CD4-positive, alpha-beta T cell (primary cell): ENCODE results near the gene CFAP73. TPM values are rescaled to one million over a fixed set of nuclear protein-coding genes. Genes with fewer than 3 reads are reported as not detected.
A peak's percentile ranks its signal among the peaks of the same experiment; 100 is the strongest.

Experiments
- ATAC-seq: fragments of 200-7000 bp; cut with Tn5 transposase; one replicate; pipeline ENCODE4 v1.10.0; 2022; ENCODE audit warnings: mild to moderate bottlenecking; ENCODE audit not compliant: poor library complexity
- CTCF ChIA-PET: fragments of 350-600 bp; sonication (Branson Sonifier 250); formaldehyde crosslinking; loops from one replicate; lab custom pipeline; 2021; ENCODE audit warnings: antibody characterized with exemption, inconsistent platforms; lab: Charles Lee
- POLR2A ChIA-PET: fragments of 350-600 bp; sonication (Branson Sonifier 250); formaldehyde crosslinking; loops from one replicate; lab custom pipeline; 2021; ENCODE audit warnings: antibody characterized with exemption, inconsistent platforms; lab: Charles Lee
- DNase-seq, 14 experiments: peaks; one replicate each; pipeline ENCODE4 v3.0.0-alpha.2; 2013 to 2020; ENCODE audit warnings: mixed read lengths in 2 of 14
- H3K27ac ChIP-seq, 2 donors: one replicate each; pipeline versions ENCODE4 v1.5.1 to v1.7.0; 2013; ENCODE audit warnings: low read length in 2 of 2, low read depth in 1 of 2, mild to moderate bottlenecking in 1 of 2
- H3K27me3 ChIP-seq, 2 experiments: 1 replicate in 1 of 2; 2 replicates in 1 of 2; pipeline versions ENCODE4 v1.6.1 to v1.7.0; 2013; ENCODE audit warnings: low read length in 2 of 2, control low read depth in 1 of 2, mild to moderate bottlenecking in 1 of 2, moderate library complexity in 1 of 2; ENCODE audit not compliant: insufficient read depth in 2 of 2, control insufficient read depth in 1 of 2
- H3K36me3 ChIP-seq: one replicate; pipeline ENCODE4 v1.6.1; 2013; ENCODE audit warnings: low read length, control low read depth; ENCODE audit not compliant: insufficient read depth
- H3K4me1 ChIP-seq: one replicate; pipeline ENCODE4 v1.6.1; 2013; ENCODE audit warnings: low read length, control low read depth; ENCODE audit not compliant: insufficient read depth
- H3K4me3 ChIP-seq: one replicate; pipeline ENCODE4 v1.5.1; 2013; ENCODE audit warnings: mild to moderate bottlenecking, low read length, moderate library complexity
- H3K9me3 ChIP-seq, 2 experiments: 1 replicate in 1 of 2; 2 replicates in 1 of 2; pipeline versions ENCODE4 v1.6.1 to v1.7.0; 2013; ENCODE audit warnings: low read length in 2 of 2, mild to moderate bottlenecking in 2 of 2, control low read depth in 1 of 2, moderate library complexity in 1 of 2; ENCODE audit not compliant: control insufficient read depth in 1 of 2, insufficient read depth in 1 of 2
- H3K27ac Mint-ChIP-seq: one replicate; pipeline ENCODE4 v1.8.0; 2020; ENCODE audit warnings: mixed read lengths
- H3K27me3 Mint-ChIP-seq: one replicate; pipeline ENCODE4 v1.8.0; 2021; ENCODE audit warnings: mixed read lengths
- H3K36me3 Mint-ChIP-seq: one replicate; pipeline ENCODE4 v1.8.0; 2021; ENCODE audit warnings: low read depth, mixed read lengths
- H3K4me1 Mint-ChIP-seq: one replicate; pipeline ENCODE4 v1.8.0; 2021; ENCODE audit warnings: low read depth, mixed read lengths
- H3K4me3 Mint-ChIP-seq: one replicate; pipeline ENCODE4 v1.8.0; 2020; ENCODE audit warnings: mild to moderate bottlenecking, mixed read lengths
- H3K9me3 Mint-ChIP-seq: one replicate; pipeline ENCODE4 v1.8.0; 2020; ENCODE audit warnings: mixed read lengths
- intact Hi-C, 2 experiments: fragments of 100-400 bp; cut with DNase I in 1 of 2; cut with micrococcal nuclease in 1 of 2; formaldehyde crosslinking; loops; one replicate each; pipeline versions ENCODE4 v1.15.1 to v1.9.0; 2023 to 2025; cut with DNase I, micrococcal nuclease
- total RNA-seq, 174 experiments: library from RNA in 2 of 174; stranded (reverse) in 2 of 174; gene quantifications; one replicate each; pipeline ENCODE4 v1.2.3 and lab custom pipeline; 2021 to 2026
- TF ChIP-seq, protein P1 (sequence below): fragments of 200-600 bp; IDR thresholded peaks from one replicate; pipeline ENCODE4 v1.8.0; 2022; ENCODE audit warnings: antibody characterized with exemption, mild to moderate bottlenecking

The CFAP73 gene
- total RNA-seq, 2 experiments from 2014 or later = 0.92 to 1.2 TPM

- Histone ChIP-seq H3K27ac (no peak overlapping the region), H3K36me3 (no peaks in the 10 kb centered on the region), H3K4me1 (peaks cover 26% of the 10 kb centered on the region), H3K9me3 (no peaks in the 10 kb centered on the region), H3K27me3 (no peaks in the 10 kb centered on the region), H3K4me3 (no peak overlapping the region)
- peak overlapping the region; percentile 65 for H3K27ac Mint-ChIP-seq
- H3K36me3 Mint-ChIP-seq = no peaks in the 10 kb centered on the region
- H3K9me3 Mint-ChIP-seq = no peaks in the 10 kb centered on the region
- CTCF ChIA-PET = interaction anchor here (1.0 kb wide), 1 partner anchor 33 kb away, joined by 3 read pairs; the partner anchor contains the start of gene RASAL1
- no peaks in the 10 kb centered on the region for H3K27me3 Mint-ChIP-seq
- DNase-seq = no peak
- POLR2A ChIA-PET = interaction anchor here (1.0 kb wide), 1 partner anchor 71 kb away, joined by 4 read pairs; no protein-coding TSS in a partner anchor
- no peak for ATAC-seq
- H3K4me3 Mint-ChIP-seq = no peak overlapping the region
- TF ChIP-seq, protein P1, sequence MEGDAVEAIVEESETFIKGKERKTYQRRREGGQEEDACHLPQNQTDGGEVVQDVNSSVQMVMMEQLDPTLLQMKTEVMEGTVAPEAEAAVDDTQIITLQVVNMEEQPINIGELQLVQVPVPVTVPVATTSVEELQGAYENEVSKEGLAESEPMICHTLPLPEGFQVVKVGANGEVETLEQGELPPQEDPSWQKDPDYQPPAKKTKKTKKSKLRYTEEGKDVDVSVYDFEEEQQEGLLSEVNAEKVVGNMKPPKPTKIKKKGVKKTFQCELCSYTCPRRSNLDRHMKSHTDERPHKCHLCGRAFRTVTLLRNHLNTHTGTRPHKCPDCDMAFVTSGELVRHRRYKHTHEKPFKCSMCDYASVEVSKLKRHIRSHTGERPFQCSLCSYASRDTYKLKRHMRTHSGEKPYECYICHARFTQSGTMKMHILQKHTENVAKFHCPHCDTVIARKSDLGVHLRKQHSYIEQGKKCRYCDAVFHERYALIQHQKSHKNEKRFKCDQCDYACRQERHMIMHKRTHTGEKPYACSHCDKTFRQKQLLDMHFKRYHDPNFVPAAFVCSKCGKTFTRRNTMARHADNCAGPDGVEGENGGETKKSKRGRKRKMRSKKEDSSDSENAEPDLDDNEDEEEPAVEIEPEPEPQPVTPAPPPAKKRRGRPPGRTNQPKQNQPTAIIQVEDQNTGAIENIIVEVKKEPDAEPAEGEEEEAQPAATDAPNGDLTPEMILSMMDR = no peak
- peaks cover 29% of the 10 kb centered on the region for H3K4me1 Mint-ChIP-seq
- intact Hi-C loops = loop anchor here in 1 of 2 experiments (1.0 to 5.0 kb wide), 2 partner anchors 49 to 111 kb away; no protein-coding TSS in a partner anchor
Observed at GRCh38 chr12:113102811-113103210, 46.7 kb upstream of the CFAP73 start.

DNA sequence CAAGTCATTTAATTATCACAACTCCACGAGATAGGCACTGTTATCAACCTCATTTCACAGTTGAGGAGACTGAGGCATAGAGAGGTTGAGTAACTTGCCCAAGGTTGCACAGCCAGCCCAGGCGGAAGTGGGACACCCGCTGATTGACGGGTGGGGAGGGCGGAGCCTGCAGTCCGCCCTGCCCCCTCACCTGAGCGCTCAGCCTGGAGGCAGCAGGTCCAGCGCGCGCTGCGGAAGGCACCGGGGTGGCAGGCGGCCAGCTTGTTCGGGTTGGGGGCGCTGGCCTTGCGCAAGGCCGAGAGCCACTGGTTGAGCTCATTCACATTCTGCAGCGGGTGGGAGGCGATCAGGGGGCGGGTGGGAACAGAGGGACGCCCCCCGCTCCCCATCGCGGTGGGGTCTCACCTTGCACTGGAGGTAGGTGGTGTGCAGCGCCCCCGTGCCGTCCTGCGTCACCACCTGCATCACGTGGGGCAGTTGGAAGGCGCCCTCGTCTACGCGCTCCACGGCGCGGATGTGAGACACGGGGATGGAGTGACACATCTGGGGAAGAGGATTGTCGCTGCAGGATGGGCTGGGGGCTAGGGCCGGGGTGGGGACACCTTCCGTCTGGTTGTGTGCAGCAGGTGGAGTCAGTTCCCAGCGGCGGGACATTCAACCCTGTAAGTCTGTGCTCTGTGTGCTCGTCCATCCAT lies 45.6 kb upstream of the CFAP73 start:
- TF ChIP-seq, protein P1 = peak; percentile 30
- Mint-ChIP-seq H3K4me3 (peak overlapping the region; percentile 75), H3K4me1 (peaks cover 18% of the 10 kb centered on the region), H3K27me3 (no peaks in the 10 kb centered on the region), H3K27ac (peak overlapping the region; percentile 78), H3K36me3 (no peaks in the 10 kb centered on the region), H3K9me3 (no peaks in the 10 kb centered on the region)
- Histone ChIP-seq H3K4me1 (peaks cover 15% of the 10 kb centered on the region), H3K27ac (no peak overlapping the region), H3K9me3 (no peaks in the 10 kb centered on the region), H3K36me3 (no peaks in the 10 kb centered on the region), H3K27me3 (no peaks in the 10 kb centered on the region), H3K4me3 (peak overlapping the region; percentile 58)
- ChIA-PET CTCF (interaction anchor here (0.6 to 1.0 kb wide), 4 partner anchors 14 to 32 kb away, joined by 3 read pairs; partner anchors contain the start of gene RASAL1), POLR2A (interaction anchor here (0.6 to 1.0 kb wide), 3 partner anchors 70 to 183 kb away, joined by 3 to 4 read pairs (median 3); partner anchors contain the start of gene OAS2)
- intact Hi-C loops = loop anchor here in 1 of 2 experiments (1.0 to 5.0 kb wide), 2 partner anchors 48 to 112 kb away; no protein-coding TSS in a partner anchor
- DNase-seq (peak; percentile 47 to 87 (median 70)), ATAC-seq (peak; percentile 92)

- ATAC-seq (no peak), DNase-seq (no peak)
- Mint-ChIP-seq H3K27me3 (no peaks in the 10 kb centered on the region), H3K4me1 (peaks cover 16% of the 10 kb centered on the region), H3K9me3 (no peaks in the 10 kb centered on the region), H3K4me3 (peak overlapping the region; percentile 34), H3K36me3 (no peaks in the 10 kb centered on the region), H3K27ac (peak overlapping the region; percentile 78)
- Histone ChIP-seq H3K27ac (no peak overlapping the region), H3K4me3 (no peak overlapping the region), H3K36me3 (no peaks in the 10 kb centered on the region), H3K27me3 (no peaks in the 10 kb centered on the region), H3K4me1 (peaks cover 21% of the 10 kb centered on the region), H3K9me3 (no peaks in the 10 kb centered on the region)
- TF ChIP-seq, protein P1 = no peak
- ChIA-PET POLR2A (no interaction called here), CTCF (interaction anchor here (1.0 kb wide), 1 partner anchor 31 kb away, joined by 3 read pairs; the partner anchor contains the start of gene RASAL1)
- intact Hi-C loops = loop anchor here (5.0 kb wide), 2 partner anchors 67 to 113 kb away; no protein-coding TSS in a partner anchor
Observed at GRCh38 chr12:113104953-113105510, 44.5 kb upstream of the CFAP73 start.
